HL-60/S4 treated with retinoic acid at 250 ng/mL for 4 days and 3 days (cell line): ENCODE results near the gene TUT7.
"Not testable (repeated sequence)": the region's sequence is repeated elsewhere in the genome, so short reads cannot be mapped to it uniquely, and the experiment has no call there.

Experiments
- in situ Hi-C: fragments of 300-500 bp; cut with MboI; formaldehyde crosslinking; loops from 2 replicates; pipeline ENCODE4 v1.7.0; 2022; ENCODE audit warnings: low sequenced_read_pairs

The TUT7 gene, protein sequence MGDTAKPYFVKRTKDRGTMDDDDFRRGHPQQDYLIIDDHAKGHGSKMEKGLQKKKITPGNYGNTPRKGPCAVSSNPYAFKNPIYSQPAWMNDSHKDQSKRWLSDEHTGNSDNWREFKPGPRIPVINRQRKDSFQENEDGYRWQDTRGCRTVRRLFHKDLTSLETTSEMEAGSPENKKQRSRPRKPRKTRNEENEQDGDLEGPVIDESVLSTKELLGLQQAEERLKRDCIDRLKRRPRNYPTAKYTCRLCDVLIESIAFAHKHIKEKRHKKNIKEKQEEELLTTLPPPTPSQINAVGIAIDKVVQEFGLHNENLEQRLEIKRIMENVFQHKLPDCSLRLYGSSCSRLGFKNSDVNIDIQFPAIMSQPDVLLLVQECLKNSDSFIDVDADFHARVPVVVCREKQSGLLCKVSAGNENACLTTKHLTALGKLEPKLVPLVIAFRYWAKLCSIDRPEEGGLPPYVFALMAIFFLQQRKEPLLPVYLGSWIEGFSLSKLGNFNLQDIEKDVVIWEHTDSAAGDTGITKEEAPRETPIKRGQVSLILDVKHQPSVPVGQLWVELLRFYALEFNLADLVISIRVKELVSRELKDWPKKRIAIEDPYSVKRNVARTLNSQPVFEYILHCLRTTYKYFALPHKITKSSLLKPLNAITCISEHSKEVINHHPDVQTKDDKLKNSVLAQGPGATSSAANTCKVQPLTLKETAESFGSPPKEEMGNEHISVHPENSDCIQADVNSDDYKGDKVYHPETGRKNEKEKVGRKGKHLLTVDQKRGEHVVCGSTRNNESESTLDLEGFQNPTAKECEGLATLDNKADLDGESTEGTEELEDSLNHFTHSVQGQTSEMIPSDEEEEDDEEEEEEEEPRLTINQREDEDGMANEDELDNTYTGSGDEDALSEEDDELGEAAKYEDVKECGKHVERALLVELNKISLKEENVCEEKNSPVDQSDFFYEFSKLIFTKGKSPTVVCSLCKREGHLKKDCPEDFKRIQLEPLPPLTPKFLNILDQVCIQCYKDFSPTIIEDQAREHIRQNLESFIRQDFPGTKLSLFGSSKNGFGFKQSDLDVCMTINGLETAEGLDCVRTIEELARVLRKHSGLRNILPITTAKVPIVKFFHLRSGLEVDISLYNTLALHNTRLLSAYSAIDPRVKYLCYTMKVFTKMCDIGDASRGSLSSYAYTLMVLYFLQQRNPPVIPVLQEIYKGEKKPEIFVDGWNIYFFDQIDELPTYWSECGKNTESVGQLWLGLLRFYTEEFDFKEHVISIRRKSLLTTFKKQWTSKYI (N-terminal part only)

DNA sequence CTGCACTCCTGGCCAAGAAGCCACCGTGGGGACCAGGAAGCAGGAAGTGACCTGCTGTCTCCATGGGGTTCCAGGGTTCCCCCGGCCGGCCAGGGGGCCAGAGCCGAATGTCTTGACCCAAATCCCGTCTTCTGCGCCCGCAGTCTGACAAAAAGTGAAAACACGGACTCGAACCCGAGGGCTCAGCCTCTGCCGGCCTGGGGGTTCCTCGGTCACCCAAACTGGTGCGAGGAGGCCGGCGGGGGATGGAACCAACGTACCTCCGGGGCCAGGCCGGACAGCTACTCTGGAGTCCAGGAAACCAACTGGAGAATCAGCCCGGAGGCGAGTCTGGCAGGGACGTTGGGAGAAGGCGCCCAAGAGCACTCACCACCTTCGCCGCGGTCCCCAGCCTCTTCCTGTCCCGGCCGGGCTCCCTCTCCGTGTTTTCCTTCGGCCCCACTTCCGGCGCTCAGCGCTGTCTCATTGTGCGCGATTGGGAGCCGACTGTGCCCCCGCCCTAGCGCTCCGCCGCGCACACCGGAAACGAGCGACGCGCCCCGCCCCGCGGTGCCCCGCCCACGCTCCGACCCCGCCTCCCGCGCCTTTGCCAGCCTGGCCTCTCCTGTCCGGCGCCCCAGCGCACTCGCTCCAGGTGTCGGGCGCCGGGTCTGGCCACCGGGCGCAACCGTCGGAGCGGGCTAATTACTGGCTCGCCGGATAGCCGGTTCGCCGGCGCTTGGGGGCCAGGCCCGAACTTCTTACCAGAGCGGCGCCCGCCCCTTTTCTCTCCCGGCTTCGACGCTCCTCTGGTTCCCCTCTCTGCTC lies at the start of gene TUT7:
TSS of gene TUT7 (minus strand) at position 400 of the 807 bp plus-strand sequence. CDS start 1,211 bp downstream, outside the sequence.
- in situ Hi-C loops, result no loop called here

DNA sequence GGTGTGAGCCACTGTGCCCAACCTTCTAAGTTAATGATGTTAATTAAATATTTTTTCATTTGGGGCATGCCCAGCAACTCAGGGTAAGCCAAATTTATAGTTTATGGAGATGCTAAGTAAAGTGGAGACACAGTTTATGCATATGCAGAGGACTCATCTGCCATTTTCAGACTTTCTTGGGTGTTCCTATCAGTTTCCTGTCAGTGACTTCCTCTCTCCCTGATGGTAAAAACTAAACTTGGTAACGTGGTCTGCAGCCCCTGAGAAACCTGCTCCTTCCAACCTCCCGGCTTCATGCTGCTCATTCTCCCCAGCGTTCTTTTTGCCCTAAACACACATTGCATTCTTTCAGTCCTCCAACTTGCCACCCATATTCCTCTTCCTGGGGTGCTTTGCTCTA lies 48.4 kb upstream of the TUT7 start:
- in situ Hi-C loops, result no loop called here

DNA sequence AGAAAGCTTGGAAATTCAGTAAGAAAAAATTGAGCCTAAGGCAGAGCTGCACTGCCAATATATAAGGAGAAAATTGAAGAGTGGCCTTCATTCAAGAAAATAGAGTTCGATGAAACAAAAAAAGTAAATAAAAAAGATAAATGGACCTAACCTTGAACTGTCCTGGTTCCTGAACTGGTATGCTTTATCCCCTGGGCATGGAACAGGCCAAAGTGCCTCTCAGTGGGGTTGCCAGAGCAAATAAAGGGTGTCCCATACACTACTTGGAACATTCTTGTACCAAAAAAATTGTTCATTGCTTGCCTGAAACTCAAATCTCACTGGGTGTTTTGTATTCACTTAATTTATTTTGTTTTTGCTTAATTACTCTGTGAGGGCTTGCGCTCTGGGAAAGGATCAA lies 42.2 kb upstream of the TUT7 start:
- in situ Hi-C loops, result no loop called here

DNA sequence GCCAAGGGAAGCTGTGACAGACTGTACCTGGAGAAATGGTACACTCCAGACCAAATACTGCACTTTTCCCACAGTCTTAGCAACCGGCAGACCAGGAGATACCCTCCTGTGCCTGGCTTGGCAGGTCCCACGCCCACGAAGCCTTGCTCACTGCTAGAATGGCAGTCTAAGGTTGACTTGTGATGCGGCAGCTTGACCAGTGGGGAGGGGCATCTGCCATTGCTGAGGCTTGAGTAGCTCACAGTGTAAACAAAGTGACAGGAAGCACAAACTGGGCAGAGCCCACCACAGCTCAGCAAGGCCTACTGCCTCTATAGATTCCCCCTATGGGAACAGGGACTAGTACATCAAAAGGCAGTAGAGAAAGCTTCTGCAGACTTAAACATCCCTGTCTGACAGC lies 36.0 kb upstream of the TUT7 start:
- in situ Hi-C loops, result not testable (repeated sequence)

DNA sequence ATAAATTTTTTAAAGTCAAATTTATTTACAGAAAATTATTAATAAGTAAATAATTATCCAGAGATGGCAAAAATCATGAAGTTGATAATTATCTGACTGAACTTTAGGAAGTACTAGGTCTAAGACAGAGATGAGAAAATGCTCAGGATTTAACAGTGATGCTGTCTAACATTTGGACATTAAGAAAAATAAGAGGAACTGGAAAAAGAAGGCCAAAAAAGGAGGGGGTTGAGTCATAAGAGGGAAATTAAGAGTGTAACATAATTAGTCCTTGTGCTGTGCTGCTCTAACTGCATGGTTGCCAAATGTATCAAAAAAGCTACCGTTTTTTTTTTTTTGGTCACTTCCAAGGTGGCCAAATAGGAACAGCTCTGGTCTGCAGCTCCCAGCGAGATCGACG lies 35.4 kb upstream of the TUT7 start:
- in situ Hi-C loops, result no loop called here

DNA sequence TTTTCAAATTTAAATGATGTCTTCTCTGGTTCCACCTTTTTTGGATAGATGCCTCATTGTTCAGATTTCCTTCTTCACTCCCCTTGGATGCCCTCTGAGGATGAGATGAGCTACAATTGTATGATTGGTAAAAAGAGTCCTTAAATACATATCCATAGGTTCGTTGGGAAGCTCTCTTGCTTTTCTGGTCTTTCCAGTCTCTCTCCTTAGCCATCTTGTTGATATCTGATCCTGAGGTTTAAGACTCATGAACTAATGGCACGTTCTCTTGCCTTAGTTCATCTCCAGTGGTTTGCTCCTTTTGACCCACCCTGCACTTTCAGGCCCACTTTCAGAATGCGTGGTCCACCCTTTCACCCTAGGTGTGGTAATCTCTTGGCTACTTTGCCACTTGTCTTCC lies 33.2 kb upstream of the TUT7 start:
- in situ Hi-C loops, result no loop called here

DNA sequence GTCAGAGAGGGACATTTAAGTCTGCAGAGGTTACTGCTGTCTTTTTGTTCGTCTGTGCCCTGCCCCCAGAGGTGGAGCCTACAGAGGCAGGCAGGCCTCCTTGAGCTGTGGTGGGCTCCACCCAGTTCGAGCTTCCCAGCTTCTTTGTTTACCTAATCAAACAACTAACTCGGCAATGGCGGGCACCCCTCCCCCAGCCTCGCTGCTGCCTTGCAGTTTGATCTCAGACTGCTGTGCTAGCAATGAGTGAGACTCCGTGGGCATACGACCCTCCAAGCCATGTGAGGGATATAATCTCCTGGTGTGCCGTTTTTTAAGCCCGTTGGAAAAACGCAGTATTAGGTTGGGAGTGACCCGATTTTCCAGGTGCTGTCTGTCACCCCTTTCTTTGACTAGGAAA lies 28.8 kb upstream of the TUT7 start:
- in situ Hi-C loops, result not testable (repeated sequence)

DNA sequence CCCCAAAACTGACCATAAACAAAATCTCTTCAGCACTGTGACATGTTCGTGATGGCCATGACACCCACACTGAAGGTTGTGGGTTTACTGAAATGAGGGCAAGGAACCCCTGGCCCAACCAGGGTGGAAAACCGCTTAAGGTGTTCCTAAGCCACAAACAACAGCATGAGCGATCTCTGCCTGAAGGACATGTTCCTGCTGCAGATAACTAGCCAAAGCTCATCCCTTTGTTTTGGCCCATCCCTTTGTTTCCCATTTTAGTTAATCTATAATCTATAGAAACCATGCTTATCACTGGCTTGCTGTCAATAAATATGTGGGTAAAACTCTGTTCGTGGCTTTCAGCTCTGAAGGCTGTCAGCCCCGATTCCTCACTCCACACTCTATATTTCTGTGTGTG lies 21.8 kb upstream of the TUT7 start:
- in situ Hi-C loops, result no loop called here

DNA sequence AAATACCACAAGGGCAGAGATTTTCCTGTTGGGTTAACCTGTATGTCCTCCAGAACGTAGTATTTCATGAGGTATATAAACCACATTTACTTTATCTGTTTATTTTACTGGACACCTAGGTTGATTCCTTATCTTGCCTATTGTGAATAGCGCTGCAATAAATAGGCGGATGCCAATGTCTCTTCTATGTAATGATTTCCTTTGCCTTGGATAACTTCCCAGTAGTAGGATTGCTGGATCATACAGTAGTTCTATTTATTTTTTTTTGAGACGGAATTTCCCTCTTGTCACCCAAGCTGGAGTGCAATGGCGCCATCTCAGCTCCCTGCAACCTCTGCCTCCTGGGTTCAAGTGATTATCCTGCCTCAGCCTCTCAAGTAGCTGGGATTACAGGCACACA lies 15.6 kb upstream of the TUT7 start:
- in situ Hi-C loops, result no loop called here

DNA sequence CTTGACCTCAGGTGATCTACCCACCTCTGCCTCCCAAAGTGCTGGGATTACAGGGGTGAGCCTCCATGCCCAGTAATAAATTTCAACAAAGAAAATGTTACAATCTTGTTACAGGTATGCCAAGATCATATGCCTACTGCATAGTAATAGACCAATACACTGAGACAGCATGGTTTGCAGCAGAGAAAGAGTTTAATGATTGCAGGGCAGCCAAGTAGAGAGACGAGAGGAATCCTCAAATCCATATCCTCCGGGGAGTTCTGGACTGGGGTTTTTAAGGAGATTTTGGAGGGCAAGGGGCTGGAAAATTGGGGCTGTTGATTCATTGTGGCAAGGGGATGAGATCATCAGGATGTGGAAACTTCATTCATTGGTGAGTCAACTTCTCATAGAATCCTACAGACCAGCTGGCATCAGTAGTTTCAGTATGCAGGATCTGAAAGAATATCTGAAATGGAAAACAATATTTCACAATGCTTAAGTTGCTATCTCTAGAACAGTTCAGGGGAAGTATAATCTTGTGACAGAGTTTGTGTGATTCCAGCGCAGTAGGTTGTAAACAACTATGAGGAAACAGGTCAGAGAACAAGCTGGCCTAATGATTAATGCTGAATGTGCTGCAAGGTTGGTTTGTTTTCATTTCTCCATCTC lies 14.8 kb upstream of the TUT7 start:
- in situ Hi-C loops, result no loop called here

DNA sequence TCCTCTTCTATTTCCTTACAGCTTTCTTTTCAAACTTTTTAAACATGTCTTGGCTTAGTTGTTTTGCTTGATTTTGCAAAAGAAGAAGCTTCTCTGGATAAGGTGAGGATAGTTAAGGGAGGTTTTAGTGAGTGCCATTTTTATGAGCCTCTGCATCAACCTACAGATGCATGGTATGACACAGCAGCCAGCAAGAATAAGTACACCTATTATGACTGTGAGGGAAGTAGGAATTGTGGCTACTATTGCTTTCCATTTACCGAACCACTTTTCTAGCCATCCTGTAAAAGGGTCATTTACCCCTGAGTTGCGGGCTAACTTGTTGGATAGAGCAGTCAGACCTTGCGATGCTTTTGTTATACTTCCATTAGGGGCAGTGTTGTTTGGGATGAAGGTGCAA lies 7.0 kb upstream of the TUT7 start:
- in situ Hi-C loops, result no loop called here

DNA sequence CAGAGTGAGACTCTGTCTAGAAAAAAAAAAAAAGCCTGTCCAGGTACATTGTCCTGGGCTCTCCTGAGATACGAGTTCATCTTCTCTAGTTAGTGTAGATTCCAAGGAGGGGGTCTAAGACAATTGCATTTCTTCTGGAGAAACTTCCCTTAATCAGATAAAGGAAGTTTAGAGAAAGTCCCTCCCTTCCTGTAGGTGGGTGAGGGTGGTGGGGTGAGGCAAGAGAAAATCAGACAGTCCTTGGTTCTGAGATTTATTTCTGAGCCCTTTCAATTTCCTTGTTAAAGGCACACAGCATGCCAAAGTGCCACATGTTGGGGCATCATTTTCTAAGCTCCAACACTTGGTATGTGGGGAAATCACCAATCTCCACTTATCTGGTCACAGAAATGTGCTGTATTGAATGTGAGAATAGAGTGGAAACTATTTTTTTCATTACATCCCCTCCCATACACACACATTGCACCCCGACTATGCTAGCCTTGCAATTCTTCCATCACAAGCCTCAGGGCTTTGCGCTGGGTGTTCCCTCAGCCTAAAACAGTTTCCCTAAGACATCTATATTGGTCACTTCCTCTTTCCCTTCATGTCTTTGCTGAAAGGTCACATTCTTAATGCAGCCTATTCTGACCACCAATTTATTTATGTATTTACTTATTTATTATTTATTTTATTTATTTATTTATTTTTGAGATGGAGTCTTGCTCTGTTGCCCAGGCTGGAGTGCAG lies 5.1 kb upstream of the TUT7 start:
- in situ Hi-C loops, result no loop called here

DNA sequence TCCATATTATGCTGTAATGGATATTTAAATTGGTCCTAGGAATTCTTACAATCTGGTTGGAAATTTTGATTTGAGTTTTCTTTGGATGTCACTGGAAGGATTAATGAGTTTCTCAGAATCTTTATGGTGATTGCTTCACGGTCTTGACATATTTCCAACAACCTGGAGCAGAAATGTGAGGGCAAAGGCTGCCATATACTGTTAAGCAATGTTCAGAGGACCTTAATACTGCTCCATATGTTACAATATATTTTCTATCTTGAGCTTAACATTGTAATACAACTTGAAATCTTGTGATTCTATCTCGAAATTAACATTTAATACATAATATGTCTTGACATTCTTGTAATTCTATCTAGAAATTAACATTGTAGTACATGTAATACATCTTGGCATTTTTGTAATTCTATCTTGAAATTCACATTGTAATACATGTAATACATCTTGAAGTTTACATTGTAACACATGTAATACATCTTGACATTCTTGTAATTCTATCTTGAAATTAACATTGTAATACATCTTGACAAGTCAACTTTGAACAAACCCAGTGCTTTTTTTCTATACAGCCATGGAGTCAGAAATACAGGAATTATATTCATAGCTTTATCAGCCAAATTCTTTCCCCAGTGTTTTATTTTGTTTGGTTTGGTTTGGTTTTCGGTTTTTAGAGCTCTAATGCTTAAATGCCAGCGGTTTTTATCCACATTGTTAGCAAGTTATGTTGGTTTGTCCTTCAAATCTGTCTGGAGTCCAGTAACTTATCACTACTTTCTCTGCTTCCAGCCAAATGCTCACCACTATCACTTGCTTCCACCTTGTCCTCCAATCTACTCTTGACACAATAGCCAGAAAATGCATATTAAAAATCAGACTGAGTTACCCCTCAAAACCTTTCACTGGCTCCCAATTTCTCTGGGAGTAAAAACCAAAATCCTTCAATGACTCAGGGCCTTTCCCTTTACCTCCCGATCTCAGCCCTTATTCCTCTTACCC lies 3.0 kb upstream of the TUT7 start:
- in situ Hi-C loops, result no loop called here

DNA sequence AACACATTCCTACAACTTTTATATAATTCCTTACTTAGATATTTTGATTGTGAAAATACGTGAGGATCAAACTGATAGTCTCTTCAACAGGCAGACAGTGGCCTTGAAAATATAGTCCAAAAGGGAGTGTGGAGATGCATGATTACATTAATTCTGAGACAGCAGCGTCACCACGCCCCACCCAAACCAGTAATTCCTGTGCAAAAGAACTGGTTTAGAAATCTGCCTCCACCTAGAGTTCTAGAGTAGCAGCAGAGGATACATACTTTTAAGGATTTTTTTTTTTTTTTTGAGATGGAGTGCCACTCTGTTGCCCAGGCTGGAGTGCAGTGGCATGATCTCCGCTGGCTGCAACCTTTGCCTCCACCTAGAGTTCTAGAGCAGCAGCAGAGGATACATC lies 1.6 kb upstream of the TUT7 start:
- in situ Hi-C loops, result no loop called here

DNA sequence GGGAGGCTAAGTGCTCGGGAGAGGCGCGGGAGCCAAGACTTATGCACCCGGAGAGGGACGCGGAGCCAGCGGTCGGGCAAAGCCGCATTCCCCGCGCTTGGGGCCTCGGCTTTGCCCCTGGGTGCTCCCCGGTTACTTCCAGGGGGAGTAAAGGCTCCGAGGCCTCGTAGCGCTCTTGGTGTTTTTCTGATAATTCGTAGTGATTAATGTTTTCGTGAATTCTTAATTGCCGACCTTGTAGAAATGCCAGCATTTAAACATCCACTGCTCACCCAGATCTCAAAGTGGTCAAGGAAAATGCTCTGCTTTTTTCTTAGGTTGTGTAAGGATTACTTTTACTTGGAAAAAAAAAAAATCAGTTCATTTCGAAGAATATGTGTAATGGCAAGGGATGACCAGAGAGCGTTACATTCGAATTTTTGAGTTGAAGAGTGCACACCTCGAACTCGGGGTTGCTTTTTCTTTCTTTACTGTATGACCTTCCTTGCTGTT lies 654 bp upstream of the TUT7 start:
- in situ Hi-C loops, result no loop called here

DNA sequence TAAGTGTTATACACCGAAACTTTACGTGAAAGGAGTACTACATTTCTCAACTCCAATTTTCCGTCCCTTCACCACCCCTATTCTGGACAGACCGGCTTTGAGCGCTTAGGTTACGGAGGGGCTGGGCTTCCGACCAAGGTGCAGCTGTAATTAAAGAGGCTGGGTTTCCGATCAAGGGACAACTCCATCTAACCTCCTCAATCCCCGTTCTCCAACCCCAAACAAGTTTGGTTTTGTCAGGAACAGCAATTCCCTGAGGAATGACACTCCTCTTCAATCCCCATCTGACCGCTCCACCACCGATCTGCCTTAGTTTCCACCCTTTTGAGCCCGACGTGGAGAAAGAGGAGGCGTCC lies 577 bp downstream of the TUT7 start:
- in situ Hi-C loops, result no loop called here

DNA sequence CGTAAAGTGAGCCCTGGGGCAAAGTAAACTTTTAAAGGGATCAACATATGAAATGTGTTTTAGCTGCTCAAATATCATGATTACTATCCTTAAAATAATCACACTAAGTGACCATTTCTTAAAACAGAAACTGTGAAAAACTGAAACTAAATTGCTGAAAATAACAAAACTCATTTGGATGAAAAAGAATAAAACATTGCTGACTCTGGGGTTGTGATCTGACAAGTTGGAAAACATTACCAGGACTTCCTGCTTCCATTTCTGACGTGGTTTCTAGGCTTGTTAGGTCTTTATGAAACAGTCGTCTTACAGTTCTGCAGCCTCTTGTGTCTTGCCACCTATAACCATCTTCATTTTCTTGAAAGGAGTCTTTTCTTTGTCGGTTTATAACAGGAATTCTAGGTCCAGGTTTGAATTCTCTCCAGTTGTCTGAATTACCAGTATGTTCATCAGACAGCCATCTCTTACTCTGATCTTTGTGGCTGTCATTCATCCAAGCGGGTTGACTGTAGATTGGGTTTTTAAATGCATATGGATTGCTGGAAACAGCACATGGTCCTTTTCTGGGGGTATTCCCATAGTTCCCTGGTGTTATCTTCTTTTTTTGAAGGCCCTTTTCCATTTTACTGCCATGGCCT lies 1.7 kb downstream of the TUT7 start:
- in situ Hi-C loops, result no loop called here

DNA sequence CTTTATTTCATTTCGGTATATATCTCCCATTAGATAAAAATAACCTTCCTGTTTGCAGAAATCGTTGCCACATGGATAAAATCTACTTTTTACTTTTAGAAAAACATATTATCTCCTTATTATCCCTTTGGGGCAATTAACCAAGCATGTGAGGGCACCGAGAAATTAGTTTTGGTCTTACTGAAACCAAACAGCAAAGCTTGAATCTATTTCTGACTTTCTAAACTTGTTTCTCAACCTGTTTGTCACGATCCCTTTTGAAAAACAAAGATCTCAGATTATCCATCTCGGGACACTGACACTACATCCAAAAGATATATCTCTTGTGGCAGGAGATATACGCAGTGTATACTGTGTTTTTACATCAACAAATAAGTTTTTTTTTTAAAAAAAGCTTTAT lies 2.3 kb downstream of the TUT7 start:
- in situ Hi-C loops, result no loop called here
